GM10266 (cell line): Measurements from ENCODE around the gene AADACL4.

Experiments
- DNase-seq: peaks from one replicate; pipeline ENCODE4 v3.0.0; 2012; ENCODE audit errors: extremely low spot score
- TF ChIP-seq, protein P1 (sequence below): IDR thresholded peaks from 2 replicates; pipeline ENCODE4 v1.5.1; 2012; ENCODE audit warnings: mild to moderate bottlenecking, low read depth; ENCODE audit not compliant: control insufficient read depth, insufficient read depth; ENCODE audit errors: missing control alignments

AADACL4 gene

DNA sequence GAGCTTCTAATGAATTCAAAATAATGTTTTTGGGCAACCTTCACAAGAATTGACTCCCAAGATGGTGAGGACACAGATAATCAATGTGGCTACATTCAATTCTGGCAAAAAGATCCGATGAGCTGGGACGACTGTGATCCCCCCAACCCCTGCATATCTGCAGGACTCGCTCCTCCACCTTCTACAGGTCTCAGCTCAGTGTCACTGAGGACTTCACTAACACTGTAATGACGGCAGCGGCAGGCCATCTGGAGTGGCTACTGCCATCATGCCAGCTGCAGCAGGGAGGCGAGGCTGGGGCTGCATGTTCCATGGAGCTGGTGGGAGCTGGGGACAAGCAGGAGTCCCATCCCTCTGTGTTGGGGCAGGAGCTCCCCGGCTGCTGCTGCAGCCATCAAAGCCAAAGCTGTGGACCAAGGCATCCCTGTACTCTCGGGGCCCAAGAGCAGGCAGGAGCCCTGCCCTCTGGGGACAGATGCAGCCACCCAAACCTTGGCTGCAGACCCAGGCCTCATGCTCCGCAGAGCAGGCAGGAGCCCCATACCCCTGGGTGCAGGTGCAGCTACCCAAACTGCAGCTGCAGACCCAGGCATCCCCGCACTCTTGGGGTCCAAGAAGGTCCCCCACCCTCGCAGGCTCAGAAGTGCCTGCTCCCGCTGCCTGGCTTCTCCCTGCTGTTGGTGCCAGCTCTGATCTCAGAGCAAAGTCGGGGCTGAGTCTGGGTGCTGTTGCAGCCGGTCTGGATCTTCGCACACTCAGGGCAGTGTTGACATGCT, 13.7 kb upstream of the AADACL4 start:
- DNase-seq: no peak
- TF ChIP-seq, protein P1, sequence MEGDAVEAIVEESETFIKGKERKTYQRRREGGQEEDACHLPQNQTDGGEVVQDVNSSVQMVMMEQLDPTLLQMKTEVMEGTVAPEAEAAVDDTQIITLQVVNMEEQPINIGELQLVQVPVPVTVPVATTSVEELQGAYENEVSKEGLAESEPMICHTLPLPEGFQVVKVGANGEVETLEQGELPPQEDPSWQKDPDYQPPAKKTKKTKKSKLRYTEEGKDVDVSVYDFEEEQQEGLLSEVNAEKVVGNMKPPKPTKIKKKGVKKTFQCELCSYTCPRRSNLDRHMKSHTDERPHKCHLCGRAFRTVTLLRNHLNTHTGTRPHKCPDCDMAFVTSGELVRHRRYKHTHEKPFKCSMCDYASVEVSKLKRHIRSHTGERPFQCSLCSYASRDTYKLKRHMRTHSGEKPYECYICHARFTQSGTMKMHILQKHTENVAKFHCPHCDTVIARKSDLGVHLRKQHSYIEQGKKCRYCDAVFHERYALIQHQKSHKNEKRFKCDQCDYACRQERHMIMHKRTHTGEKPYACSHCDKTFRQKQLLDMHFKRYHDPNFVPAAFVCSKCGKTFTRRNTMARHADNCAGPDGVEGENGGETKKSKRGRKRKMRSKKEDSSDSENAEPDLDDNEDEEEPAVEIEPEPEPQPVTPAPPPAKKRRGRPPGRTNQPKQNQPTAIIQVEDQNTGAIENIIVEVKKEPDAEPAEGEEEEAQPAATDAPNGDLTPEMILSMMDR: no peak

DNA sequence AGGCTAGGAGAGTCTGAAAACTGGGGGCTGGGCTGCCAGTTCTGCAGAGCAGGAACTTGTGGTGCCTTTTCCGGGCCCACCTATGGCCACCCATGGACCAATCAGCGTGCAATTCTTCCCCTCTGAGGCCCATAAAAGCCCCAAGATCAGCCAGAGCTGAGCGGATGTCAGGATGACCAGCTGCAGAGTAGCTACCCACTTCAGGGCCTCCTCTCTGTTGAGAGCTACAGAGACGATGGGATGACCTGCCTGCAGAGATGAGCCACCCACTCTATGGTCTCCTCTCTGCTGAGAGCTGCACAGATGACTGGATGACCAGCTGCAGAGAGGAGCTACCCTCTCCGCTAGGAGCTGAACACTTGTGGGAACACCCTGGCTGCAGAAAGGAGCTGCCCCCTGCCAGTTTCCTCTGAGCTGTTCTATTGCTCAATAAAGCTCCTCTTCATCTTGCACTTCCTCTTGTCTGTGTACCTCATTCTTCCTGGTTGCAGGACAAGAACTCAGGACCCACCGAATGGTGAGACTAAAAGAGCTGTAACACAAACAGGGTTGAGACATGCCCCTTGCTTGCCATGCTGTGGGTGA, 12.8 kb upstream of the AADACL4 start:
- DNase-seq: no peak
- TF ChIP-seq, protein P1: no peak

DNA sequence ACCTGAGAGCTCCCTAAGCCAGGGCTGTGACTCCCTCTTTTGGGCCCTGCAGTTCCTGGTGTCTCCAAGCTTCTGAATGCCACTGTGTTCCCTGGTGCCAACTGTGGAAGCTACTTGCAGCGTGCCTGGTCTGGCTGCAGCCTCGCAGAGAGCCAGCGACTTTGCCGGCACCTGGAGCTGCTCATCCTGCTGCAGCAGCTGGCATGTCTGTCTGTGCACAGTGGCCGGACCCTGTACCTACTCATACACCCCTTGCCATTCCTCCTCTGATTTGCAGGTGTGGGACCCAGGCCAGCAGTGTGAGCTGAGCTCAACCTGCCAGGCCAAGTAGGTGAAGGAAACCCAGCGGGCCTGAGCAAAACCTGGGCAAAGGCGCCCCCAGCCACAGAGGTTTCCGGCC, 12.3 kb upstream of the AADACL4 start:
- TF ChIP-seq, protein P1: no peak
- DNase-seq: no peak

DNA sequence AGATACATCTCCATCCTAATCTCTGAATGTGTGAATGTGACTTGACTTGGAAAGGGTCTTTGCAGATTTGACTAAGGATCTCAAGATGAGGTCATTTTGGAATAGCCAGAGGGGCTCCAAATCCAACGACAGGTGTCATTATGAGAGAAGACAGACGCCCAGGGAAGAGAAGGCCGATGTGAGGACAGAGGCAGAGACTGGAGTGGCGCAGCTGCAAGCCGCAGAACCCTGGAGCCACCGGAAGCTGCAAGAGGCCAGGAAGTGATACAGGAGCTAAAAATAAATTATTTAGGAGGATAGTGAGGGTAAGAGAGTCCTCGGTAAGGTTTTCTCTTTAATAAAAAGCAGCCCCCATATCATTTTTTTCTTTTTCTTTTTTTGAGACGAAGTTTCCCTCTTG, 9.7 kb upstream of the AADACL4 start:
- DNase-seq: no peak
- TF ChIP-seq, protein P1: no peak

DNA sequence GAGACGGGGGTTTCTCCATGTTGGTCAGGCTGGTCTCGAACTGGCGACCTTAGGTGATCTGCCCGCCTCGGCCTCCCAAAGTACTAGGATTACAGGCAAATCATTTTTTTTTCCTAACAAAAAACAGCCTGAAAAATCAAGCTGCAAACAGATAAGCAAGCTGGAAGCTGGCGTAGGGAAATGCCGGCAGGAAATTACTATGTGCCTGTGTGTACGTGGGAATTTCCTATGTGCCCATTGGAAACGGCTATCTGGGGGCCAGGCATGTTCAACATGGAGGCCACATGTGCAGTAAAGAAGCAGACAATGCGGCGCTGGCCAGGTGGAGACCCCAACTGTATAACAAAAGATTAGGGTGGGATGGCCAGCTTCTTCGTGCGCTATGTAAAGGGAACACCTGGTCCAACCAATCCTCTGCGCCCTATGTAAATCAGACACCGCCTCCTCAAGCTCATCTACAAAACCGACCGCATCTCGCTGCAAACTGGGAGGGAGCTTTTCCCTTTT, 9.1 kb upstream of the AADACL4 start:
- TF ChIP-seq, protein P1: no peak
- no peak for DNase-seq

DNA sequence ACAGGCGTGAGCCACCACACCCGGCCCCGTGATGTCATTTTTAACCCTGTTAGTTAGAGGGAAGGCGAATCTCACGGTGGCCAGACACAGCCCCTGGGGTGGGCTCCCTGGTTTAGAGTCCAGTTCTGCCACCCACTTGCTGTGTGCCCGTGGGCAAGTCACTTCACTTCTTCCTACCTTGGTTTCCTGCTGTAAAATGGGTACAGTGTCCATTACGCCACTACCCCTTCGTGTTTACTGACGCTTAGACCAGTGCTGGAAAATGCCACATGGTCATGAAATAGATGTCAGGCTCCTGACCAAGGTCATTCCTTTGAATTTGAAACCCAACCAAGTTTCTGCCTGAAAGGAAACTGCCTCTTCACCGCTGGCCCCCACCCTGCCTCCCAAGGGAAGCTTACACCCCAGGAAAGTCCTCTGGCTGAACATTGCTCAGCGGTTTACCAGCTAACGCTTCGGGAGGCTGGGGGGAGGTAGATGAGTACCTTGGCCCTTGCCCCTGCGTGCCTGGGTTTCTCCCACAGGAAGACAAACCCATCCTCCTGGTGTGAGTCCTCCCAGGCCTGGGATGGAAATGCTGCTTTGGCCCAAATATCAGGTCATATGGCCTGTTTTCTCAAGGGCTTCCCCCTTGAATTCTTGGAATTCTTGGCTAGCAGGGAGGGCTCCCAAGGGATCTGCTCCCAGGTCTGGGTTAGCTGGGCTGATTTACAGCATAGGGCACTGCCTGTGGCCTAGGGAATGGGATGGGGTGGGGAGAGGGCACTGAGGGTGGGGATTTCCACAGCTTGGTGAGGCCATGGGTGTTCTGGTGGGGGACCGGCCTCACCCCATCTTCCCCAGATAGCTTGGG, 7.6 kb upstream of the AADACL4 start:
- no peak for DNase-seq
- TF ChIP-seq, protein P1: no peak

DNA sequence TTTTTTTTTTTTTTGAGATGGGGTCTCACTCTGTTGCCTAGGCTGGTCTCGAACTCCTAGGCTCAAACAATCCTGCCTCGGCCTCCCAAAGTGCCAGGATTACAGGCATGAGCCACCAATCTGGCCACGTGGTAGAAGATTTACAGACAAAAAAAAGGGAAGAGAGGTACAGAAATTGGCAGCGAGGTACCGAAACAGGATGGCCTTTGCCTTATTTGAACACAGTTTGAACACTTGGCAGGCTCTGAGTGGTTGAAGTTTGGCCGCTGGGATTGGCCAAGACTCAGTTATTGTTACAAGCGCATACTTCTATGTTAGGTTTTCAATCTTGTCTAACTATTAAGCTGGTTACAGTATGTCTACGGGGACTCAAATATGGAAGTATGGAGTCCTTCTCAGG, 6.2 kb upstream of the AADACL4 start:
- DNase-seq: no peak
- TF ChIP-seq, protein P1: no peak
